HCT116 (cell line): ENCODE measurements around the gene IL15RA. TPM values are rescaled to one million over a fixed set of nuclear protein-coding genes. Genes with fewer than 3 reads are reported as not detected.

Source experiments
- ATAC-seq: fragments of 200-7000 bp; cut with Tn5 transposase; 2 replicates; pipeline ENCODE4 v1.9.1; 2020; ENCODE audit warnings: mild to moderate bottlenecking, moderate library complexity
- BruUV-seq: library from RNA; stranded (reverse); fragments of 400-500 nt; replicated peaks from 2 replicates; lab custom pipeline; 2021; lab: Mats Ljungman, UMichigan
- CTCF ChIA-PET: fragments of 300-600 bp; sonication (Branson Sonifier 250); formaldehyde crosslinking; loops from one replicate; lab custom pipeline; 2021; ENCODE audit warnings: antibody characterized with exemption; lab: Charles Lee
- POLR2A ChIA-PET: fragments of 300-600, 350-600 bp; sonication (Branson Sonifier 250); formaldehyde crosslinking; loops from one replicate; lab custom pipeline; 2021; ENCODE audit warnings: antibody characterized with exemption; lab: Charles Lee
- RAD21 ChIA-PET, 2 experiments: fragments of 300-600 bp; sonication (Branson Sonifier 250); formaldehyde crosslinking; loops; one replicate each; lab custom pipeline; 2023; ENCODE audit warnings: low total read pairs in 2 of 2; ENCODE audit not compliant: uncharacterized antibody in 2 of 2, unreplicated experiment in 2 of 2, low non-redundant PET in 1 of 2; lab: Charles Lee
- DNase-seq: peaks from one replicate; pipeline ENCODE4 v3.0.0-alpha.2; 2010; ENCODE audit warnings: low read depth, low spot score
- H2AFZ ChIP-seq: fragments of 200-600 bp; shearing (Covaris generic), sonication (generic); 2 replicates; pipeline ENCODE4 v1.6.1; 2017; ENCODE audit warnings: low read depth, mixed run types, mixed read lengths, antibody characterized with exemption, low read length; ENCODE audit not compliant: poor library complexity, severe bottlenecking
- H3K27ac ChIP-seq: 2 replicates; pipeline ENCODE4 v1.5.1; 2012; ENCODE audit warnings: low read depth, low read length
- H3K27me3 ChIP-seq: fragments of 200-600 bp; sonication (generic); 2 replicates; pipeline ENCODE4 v1.6.1; 2016; ENCODE audit warnings: mixed run types, low read length, mixed read lengths; ENCODE audit not compliant: insufficient read depth
- H3K36me3 ChIP-seq, 2 experiments: fragments of 200-500 bp in 1 of 2; fragments of 200-600 bp in 1 of 2; sonication (Bioruptor generic) in 1 of 2; sonication (generic) in 1 of 2; 2 replicates each; pipeline versions ENCODE4 v1.5.1 to v1.6.1; 2014 to 2016; ENCODE audit warnings: low read length in 2 of 2, inconsistent platforms in 1 of 2, mixed read lengths in 1 of 2, mixed run types in 1 of 2; ENCODE audit not compliant: insufficient read depth in 2 of 2, control insufficient read depth in 1 of 2
- H3K4me1 ChIP-seq, 2 experiments: fragments of 200-600 bp in 1 of 2; sonication (generic) in 1 of 2; 2 replicates each; pipeline versions ENCODE4 v1.5.1 to v1.6.1; 2012 to 2017; ENCODE audit warnings: low read length in 2 of 2, inconsistent platforms in 1 of 2, mild to moderate bottlenecking in 1 of 2, mixed read lengths in 1 of 2, mixed run types in 1 of 2, moderate library complexity in 1 of 2; ENCODE audit not compliant: insufficient read depth in 2 of 2, control insufficient read depth in 1 of 2
- H3K4me2 ChIP-seq: fragments of 200-600 bp; sonication (generic); 2 replicates; pipeline ENCODE4 v1.6.1; 2017; ENCODE audit warnings: mixed run types, low read length, mixed read lengths
- H3K4me3 ChIP-seq, 2 experiments: fragments of 200-600 bp in 1 of 2; sonication (generic) in 1 of 2; replicated peaks in 1 of 2; 2 replicates each; pipeline ENCODE4 v1.5.1; 2011 to 2016; ENCODE audit warnings: low read length in 2 of 2, control low read depth in 1 of 2, low read depth in 1 of 2, mild to moderate bottlenecking in 1 of 2, mixed read lengths in 1 of 2, mixed run types in 1 of 2
- H3K79me2 ChIP-seq: fragments of 200-600 bp; sonication (generic); 2 replicates; pipeline ENCODE4 v1.6.1; 2017; ENCODE audit warnings: mild to moderate bottlenecking, mixed run types, low read length, moderate library complexity, mixed read lengths; ENCODE audit not compliant: insufficient read depth
- H3K9ac ChIP-seq: fragments of 200-600 bp; sonication (generic); 2 replicates; pipeline ENCODE4 v1.6.1; 2016; ENCODE audit warnings: low read length, mixed read lengths
- H3K9me2 ChIP-seq: fragments of 200-600 bp; sonication (generic), shearing (Covaris generic); 2 replicates; pipeline ENCODE4 v1.6.1; 2017; ENCODE audit warnings: mixed run types, mild to moderate bottlenecking, moderate library complexity; ENCODE audit not compliant: insufficient read depth
- H3K9me3 ChIP-seq, 2 experiments: fragments of 200-500 bp in 1 of 2; fragments of 200-600 bp in 1 of 2; sonication (Bioruptor generic) in 1 of 2; sonication (generic) in 1 of 2; 2 replicates each; pipeline ENCODE4 v1.6.1; 2014 to 2017; ENCODE audit warnings: low read length in 2 of 2, mixed read lengths in 2 of 2, inconsistent platforms in 1 of 2, low read depth in 1 of 2, mild to moderate bottlenecking in 1 of 2, mixed run types in 1 of 2, moderate library complexity in 1 of 2; ENCODE audit not compliant: control insufficient read depth in 1 of 2, insufficient read depth in 1 of 2
- H4K20me1 ChIP-seq: fragments of 200-600 bp; sonication (generic), shearing (Covaris generic); 2 replicates; pipeline ENCODE4 v1.6.1; 2017; ENCODE audit warnings: mixed run types, mild to moderate bottlenecking, moderate library complexity; ENCODE audit not compliant: insufficient read depth
- ATF3 ChIP-seq: IDR thresholded peaks from 2 replicates; pipeline ENCODE4 v1.6.1; 2012
- CEBPB ChIP-seq: IDR thresholded peaks from 2 replicates; pipeline ENCODE4 v1.6.1; 2012; ENCODE audit warnings: low read depth
- CTCF ChIP-seq, 3 experiments: fragments of 200-600 bp in 1 of 3; sonication (generic) in 1 of 3; IDR thresholded peaks in 2 of 3; conservative IDR thresholded peaks in 1 of 3; 2 replicates each; pipeline ENCODE4 v1.5.1; 2012 to 2017; ENCODE audit warnings: low read depth in 2 of 3, low read length in 2 of 3, antibody characterized with exemption in 1 of 3, borderline replicate concordance in 1 of 3, control low read depth in 1 of 3, mild to moderate bottlenecking in 1 of 3, mixed read lengths in 1 of 3, mixed run types in 1 of 3, moderate library complexity in 1 of 3; ENCODE audit not compliant: insufficient read depth in 1 of 3
- EGR1 ChIP-seq: IDR thresholded peaks from 2 replicates; pipeline ENCODE4 v1.6.1; 2012; ENCODE audit warnings: low read depth
- ELF1 ChIP-seq: IDR thresholded peaks from 2 replicates; pipeline ENCODE4 v1.6.1; 2012; ENCODE audit warnings: low read depth, borderline replicate concordance
- EZH2 ChIP-seq: fragments of 200-600 bp; sonication (generic); IDR thresholded peaks from 2 replicates; pipeline ENCODE4 v1.6.1; 2017; ENCODE audit warnings: antibody characterized with exemption, mixed run types
- EZH2phosphoT487 ChIP-seq: fragments of 200-600 bp; IDR thresholded peaks from 2 replicates; pipeline ENCODE4 v1.6.1; 2018; ENCODE audit warnings: antibody characterized with exemption, borderline replicate concordance
- FOSL1 ChIP-seq: IDR thresholded peaks from 2 replicates; pipeline ENCODE4 v1.6.1; 2012; ENCODE audit warnings: low read depth
- JUND ChIP-seq: IDR thresholded peaks from 2 replicates; pipeline ENCODE4 v1.6.1; 2012
- POLR2A ChIP-seq: IDR thresholded peaks from 2 replicates; pipeline ENCODE4 v1.7.0; 2011; ENCODE audit warnings: borderline replicate concordance; ENCODE audit not compliant: insufficient read depth, insufficient read length; ENCODE audit errors: extremely low read depth
- POLR2AphosphoS5 ChIP-seq: IDR thresholded peaks from 2 replicates; pipeline ENCODE4 v1.6.1; 2011; ENCODE audit warnings: mild to moderate bottlenecking, low read depth, low read length, moderate library complexity
- RAD21 ChIP-seq: IDR thresholded peaks from 2 replicates; pipeline ENCODE4 v1.6.1; 2012; ENCODE audit warnings: low read depth, mild to moderate bottlenecking
- REST ChIP-seq: IDR thresholded peaks from 2 replicates; pipeline ENCODE4 v1.6.1; 2012; ENCODE audit warnings: low read depth
- SIN3A ChIP-seq: IDR thresholded peaks from 2 replicates; pipeline ENCODE4 v1.6.1; 2012; ENCODE audit warnings: low read depth
- SP1 ChIP-seq: IDR thresholded peaks from 2 replicates; pipeline ENCODE4 v1.6.1; 2012; ENCODE audit warnings: low read depth
- SRF ChIP-seq: IDR thresholded peaks from 2 replicates; pipeline ENCODE4 v1.6.1; 2012; ENCODE audit warnings: low read depth
- TCF7L2 ChIP-seq: IDR thresholded peaks from 2 replicates; pipeline ENCODE4 v1.7.0; 2011; ENCODE audit warnings: borderline replicate concordance, inconsistent platforms; ENCODE audit not compliant: insufficient read depth, insufficient read length; ENCODE audit errors: extremely low read depth
- YY1 ChIP-seq: IDR thresholded peaks from 2 replicates; pipeline ENCODE4 v1.6.1; 2011; ENCODE audit warnings: low read length, low read depth, moderate library complexity, mild to moderate bottlenecking; ENCODE audit not compliant: insufficient replicate concordance; ENCODE audit errors: extremely low read depth
- ZBTB33 ChIP-seq: IDR thresholded peaks from 2 replicates; pipeline ENCODE4 v1.6.1; 2011; ENCODE audit warnings: mild to moderate bottlenecking, low read length, moderate library complexity; ENCODE audit not compliant: insufficient replicate concordance; ENCODE audit errors: extremely low read depth
- ZFX ChIP-seq: fragments of 450-650 bp; IDR thresholded peaks from 2 replicates; pipeline ENCODE4 v1.6.1; 2017
- intact Hi-C: fragments of 100-400 bp; cut with micrococcal nuclease; formaldehyde crosslinking; loops from 2 replicates; pipeline ENCODE4 v1.10.0; 2022
- total RNA-seq: library from RNA; stranded (reverse); gene quantifications from one replicate; pipeline ENCODE4 v1.2.1, GENCODE V29; 2021; ENCODE audit not compliant: unreplicated experiment

IL15RA gene
- total RNA-seq, 1 experiment from 2014 or later: 10.5 TPM

GRCh38 chr10:5999440-6000165, 22.3 kb upstream of the IL15RA start:
- no TSS peak for BruUV-seq
- Histone ChIP-seq H4K20me1 (no peaks in the 10 kb centered on the region), H3K27me3 (no peaks in the 10 kb centered on the region), H3K79me2 (no peaks in the 10 kb centered on the region), H3K27ac (no peak overlapping the region), H3K4me1 (no peaks in the 10 kb centered on the region), H3K4me3 (no peak overlapping the region), H3K4me2 (no peak overlapping the region), H3K9me2 (no peaks in the 10 kb centered on the region), H3K36me3 (no peaks in the 10 kb centered on the region), H2AFZ (no peak overlapping the region), H3K9ac (no peak overlapping the region), H3K9me3 (no peaks in the 10 kb centered on the region)
- intact Hi-C loops: no loop called here
- ChIA-PET CTCF (no interaction called here), POLR2A (no interaction called here), RAD21 (no interaction called here)
- TF ChIP-seq CEBPB: no peak
- no peak for TF ChIP-seq SP1
- TF ChIP-seq JUND: no peak
- no peak for TF ChIP-seq EGR1
- no peak for TF ChIP-seq ELF1
- TF ChIP-seq EZH2phosphoT487: no peak
- no peak for TF ChIP-seq EZH2
- no peak for TF ChIP-seq ZBTB33
- TF ChIP-seq SIN3A: no peak
- TF ChIP-seq ATF3: no peak
- no peak for TF ChIP-seq ZFX
- no peak for TF ChIP-seq REST
- TF ChIP-seq POLR2A: no peak
- TF ChIP-seq TCF7L2: no peak
- TF ChIP-seq CTCF (IDR thresholded peaks at IDR 0.05 in 2 of 3, conservative IDR thresholded peaks at IDR 0.05 in 1 of 3; ENCODE audit: borderline replicate concordance in 1 of 3, insufficient read depth in 1 of 3, low read depth in 2 of 3, low read length in 2 of 3): no peak
- TF ChIP-seq RAD21: no peak
- TF ChIP-seq YY1: no peak
- no peak for TF ChIP-seq SRF
- no peak for TF ChIP-seq POLR2AphosphoS5
- no peak for TF ChIP-seq FOSL1
- ATAC-seq (no peak), DNase-seq (no peak)
